HL-60 (cell line): Measurements from ENCODE around the gene ADGRB2.

ENCODE experiments used
- DNase-seq, 2 experiments: peaks; one replicate each; pipeline ENCODE4 v3.0.0-alpha.2; 2010 to 2020; ENCODE audit warnings: low read depth in 1 of 2, low spot score in 1 of 2
- H3K27ac ChIP-seq: fragments of 250-450 bp; sonication (Bioruptor Pico); replicated peaks from 2 replicates; pipeline ENCODE4 v1.5.1; 2020; ENCODE audit warnings: mild to moderate bottlenecking, moderate library complexity
- H3K27me3 ChIP-seq: fragments of 250-450 bp; sonication (Bioruptor Pico); 2 replicates; pipeline ENCODE4 v1.5.1; 2021; ENCODE audit warnings: mild to moderate bottlenecking, moderate library complexity; ENCODE audit not compliant: insufficient read depth, poor library complexity, severe bottlenecking
- H3K4me3 ChIP-seq: replicated peaks from 2 replicates; pipeline ENCODE4 v1.5.1; 2011; ENCODE audit warnings: mild to moderate bottlenecking, control low read depth, low read length; ENCODE audit not compliant: insufficient read depth
- GABPA ChIP-seq: IDR thresholded peaks from 2 replicates; pipeline ENCODE4 v1.6.1; 2012; ENCODE audit warnings: low read depth
- POLR2AphosphoS5 ChIP-seq: IDR thresholded peaks from 2 replicates; pipeline ENCODE4 v1.6.1; 2012; ENCODE audit warnings: low read depth
- SPI1 ChIP-seq: IDR thresholded peaks from 2 replicates; pipeline ENCODE4 v1.6.1; 2012; ENCODE audit warnings: low read depth, mild to moderate bottlenecking, borderline replicate concordance
- TF ChIP-seq, protein P1 (sequence below): IDR thresholded peaks from 2 replicates; pipeline ENCODE4 v1.6.1; 2012; ENCODE audit warnings: low read depth; ENCODE audit not compliant: insufficient replicate concordance
- TF ChIP-seq, protein P2 (sequence below): IDR thresholded peaks from one replicate; pipeline ENCODE4 v1.5.1; 2011; ENCODE audit warnings: low read length, control low read depth, inconsistent platforms; ENCODE audit not compliant: insufficient read depth

Gene ADGRB2

DNA sequence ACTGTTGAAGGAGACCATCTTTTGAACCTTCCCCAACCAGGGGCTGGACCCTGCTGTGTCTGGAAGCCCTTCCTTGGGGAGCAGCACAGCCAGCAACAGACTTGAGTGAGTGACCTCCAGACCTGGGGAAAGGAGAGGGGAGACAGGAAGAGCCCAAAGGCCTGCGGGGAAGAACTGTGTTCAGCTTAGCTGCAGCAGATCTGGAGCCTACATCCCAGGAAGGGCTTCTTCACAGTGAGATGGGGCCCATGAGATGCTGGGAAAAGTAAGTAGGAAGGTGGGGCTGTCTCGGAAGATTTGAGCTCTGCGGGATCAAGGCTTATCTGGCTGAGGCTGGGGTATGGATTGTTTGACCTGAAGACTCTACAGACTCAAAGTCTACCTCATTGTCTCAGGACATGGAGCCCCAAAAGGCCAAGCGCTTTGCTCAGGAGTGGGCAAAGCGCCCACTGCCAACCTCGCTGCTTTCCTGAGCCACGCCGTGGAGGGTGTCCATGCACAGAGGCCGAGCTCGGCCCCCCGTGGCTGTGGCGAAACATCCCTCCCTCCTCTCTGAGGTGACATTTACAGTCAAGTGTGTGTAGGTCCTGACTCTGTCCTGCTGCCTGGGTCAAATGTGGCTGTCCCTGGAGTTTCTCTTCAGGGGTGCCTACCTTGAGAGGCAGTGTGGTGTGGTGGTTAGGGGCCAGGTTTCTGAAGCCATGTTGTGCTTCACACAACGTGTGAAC is 27.2 kb upstream of the ADGRB2 start:
- H3K27ac ChIP-seq = no peak overlapping the region
- no peak for DNase-seq
- no peaks in the 10 kb centered on the region for H3K27me3 ChIP-seq

DNA sequence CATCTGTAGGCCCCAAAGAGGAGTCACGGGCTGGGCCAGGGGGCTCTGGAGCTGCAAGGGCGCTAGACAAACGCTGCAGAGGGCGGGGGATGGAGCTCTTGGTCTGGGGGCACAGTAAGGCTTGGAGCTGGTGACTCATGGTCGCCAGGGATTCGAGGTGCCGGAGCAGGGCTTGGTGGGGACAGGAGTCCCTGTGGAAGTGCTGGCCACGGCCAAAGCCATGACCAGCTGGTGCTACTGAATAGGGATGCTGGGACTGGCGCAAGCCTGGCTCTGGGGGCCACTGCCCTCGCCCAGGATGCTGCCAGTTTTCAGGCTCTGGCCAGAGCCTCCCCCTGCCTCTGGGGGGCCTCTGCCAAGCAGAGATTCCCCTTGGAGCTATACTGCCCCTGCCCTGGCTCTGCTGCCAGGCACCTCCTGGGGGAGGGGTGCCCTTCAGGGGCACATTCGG is 26.5 kb upstream of the ADGRB2 start:
- Histone ChIP-seq H3K27me3 (no peaks in the 10 kb centered on the region), H3K4me3 (no peak overlapping the region), H3K27ac (no peak overlapping the region)
- no peak for DNase-seq
- TF ChIP-seq, protein P1, sequence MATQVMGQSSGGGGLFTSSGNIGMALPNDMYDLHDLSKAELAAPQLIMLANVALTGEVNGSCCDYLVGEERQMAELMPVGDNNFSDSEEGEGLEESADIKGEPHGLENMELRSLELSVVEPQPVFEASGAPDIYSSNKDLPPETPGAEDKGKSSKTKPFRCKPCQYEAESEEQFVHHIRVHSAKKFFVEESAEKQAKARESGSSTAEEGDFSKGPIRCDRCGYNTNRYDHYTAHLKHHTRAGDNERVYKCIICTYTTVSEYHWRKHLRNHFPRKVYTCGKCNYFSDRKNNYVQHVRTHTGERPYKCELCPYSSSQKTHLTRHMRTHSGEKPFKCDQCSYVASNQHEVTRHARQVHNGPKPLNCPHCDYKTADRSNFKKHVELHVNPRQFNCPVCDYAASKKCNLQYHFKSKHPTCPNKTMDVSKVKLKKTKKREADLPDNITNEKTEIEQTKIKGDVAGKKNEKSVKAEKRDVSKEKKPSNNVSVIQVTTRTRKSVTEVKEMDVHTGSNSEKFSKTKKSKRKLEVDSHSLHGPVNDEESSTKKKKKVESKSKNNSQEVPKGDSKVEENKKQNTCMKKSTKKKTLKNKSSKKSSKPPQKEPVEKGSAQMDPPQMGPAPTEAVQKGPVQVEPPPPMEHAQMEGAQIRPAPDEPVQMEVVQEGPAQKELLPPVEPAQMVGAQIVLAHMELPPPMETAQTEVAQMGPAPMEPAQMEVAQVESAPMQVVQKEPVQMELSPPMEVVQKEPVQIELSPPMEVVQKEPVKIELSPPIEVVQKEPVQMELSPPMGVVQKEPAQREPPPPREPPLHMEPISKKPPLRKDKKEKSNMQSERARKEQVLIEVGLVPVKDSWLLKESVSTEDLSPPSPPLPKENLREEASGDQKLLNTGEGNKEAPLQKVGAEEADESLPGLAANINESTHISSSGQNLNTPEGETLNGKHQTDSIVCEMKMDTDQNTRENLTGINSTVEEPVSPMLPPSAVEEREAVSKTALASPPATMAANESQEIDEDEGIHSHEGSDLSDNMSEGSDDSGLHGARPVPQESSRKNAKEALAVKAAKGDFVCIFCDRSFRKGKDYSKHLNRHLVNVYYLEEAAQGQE = no peak
- TF ChIP-seq, protein P2, sequence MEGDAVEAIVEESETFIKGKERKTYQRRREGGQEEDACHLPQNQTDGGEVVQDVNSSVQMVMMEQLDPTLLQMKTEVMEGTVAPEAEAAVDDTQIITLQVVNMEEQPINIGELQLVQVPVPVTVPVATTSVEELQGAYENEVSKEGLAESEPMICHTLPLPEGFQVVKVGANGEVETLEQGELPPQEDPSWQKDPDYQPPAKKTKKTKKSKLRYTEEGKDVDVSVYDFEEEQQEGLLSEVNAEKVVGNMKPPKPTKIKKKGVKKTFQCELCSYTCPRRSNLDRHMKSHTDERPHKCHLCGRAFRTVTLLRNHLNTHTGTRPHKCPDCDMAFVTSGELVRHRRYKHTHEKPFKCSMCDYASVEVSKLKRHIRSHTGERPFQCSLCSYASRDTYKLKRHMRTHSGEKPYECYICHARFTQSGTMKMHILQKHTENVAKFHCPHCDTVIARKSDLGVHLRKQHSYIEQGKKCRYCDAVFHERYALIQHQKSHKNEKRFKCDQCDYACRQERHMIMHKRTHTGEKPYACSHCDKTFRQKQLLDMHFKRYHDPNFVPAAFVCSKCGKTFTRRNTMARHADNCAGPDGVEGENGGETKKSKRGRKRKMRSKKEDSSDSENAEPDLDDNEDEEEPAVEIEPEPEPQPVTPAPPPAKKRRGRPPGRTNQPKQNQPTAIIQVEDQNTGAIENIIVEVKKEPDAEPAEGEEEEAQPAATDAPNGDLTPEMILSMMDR = no peak
- TF ChIP-seq GABPA (no peak), POLR2AphosphoS5 (no peak)

More for the DNA sequence above, 27.2 kb upstream of the ADGRB2 start:
- TF ChIP-seq, protein P1 = no peak
- TF ChIP-seq POLR2AphosphoS5 (no peak), SPI1 (no peak), GABPA (no peak)
- TF ChIP-seq, protein P2 = no peak
- H3K4me3 ChIP-seq = no peak overlapping the region

DNA sequence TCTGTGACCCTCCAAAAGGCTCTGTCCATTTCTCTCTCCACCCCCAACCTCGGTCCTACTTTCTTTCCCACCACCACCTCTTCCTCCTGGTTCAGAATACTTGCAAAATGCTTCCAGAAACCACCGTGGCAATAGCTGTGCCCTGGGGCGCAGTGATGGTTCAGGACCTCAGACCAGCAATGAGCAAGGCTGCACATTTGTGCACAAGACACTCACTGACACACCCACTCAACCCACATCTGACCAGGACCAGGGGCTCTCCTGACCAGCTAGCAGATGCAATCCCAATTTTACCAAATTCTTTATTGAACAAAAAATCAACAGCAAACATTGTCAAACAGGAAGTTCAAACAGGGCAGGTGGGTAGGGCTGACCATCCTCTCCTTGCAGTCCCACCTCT is 26.0 kb upstream of the ADGRB2 start:
- Histone ChIP-seq H3K27ac (no peak overlapping the region), H3K4me3 (no peak overlapping the region), H3K27me3 (no peaks in the 10 kb centered on the region)
- TF ChIP-seq, protein P1 = no peak
- TF ChIP-seq, protein P2 = no peak
- TF ChIP-seq POLR2AphosphoS5 (no peak), SPI1 (no peak), GABPA (no peak)
- no peak for DNase-seq
